Stomach (tissue), 4 donors: ENCODE data around the gene LEPR.

Experiments used
- CTCF ChIP-seq, 7 experiments: fragments of 450-650 bp in 4 of 7; fragments of 200-600 bp in 3 of 7; sonication (generic) in 3 of 7; IDR thresholded peaks; one replicate each; pipeline ENCODE4 v1.5.1; 2016 to 2019; ENCODE audit warnings: antibody characterized with exemption in 7 of 7, control low read depth in 2 of 7, mild to moderate bottlenecking in 1 of 7
- POLR2A ChIP-seq, 4 donors: fragments of 450-650 bp; IDR thresholded peaks; one replicate each; pipeline ENCODE4 v1.6.1; 2016; ENCODE audit warnings: antibody characterized with exemption in 4 of 4, control low read depth in 2 of 4, mild to moderate bottlenecking in 1 of 4, moderate library complexity in 1 of 4
- POLR2AphosphoS5 ChIP-seq, 3 donors: sonication (generic); formaldehyde crosslinking; IDR thresholded peaks; one replicate each; pipeline ENCODE4 v1.6.1; 2016; ENCODE audit warnings: antibody characterized with exemption in 3 of 3

GRCh38 chr1:65469126-65469888, 48.8 kb downstream of the LEPR start:
- TF ChIP-seq CTCF (IDR thresholded peaks at IDR 0.05) (no peak), POLR2A (IDR thresholded peaks at IDR 0.05) (no peak), POLR2AphosphoS5 (IDR thresholded peaks at IDR 0.05) (no peak)
